DOHH2 (cell line): ENCODE data around the gene ALS2CL.

Experiments used
- EZH2phosphoT487 ChIP-seq: fragments of 200-600 bp; sonication (generic); IDR thresholded peaks from 2 replicates; pipeline ENCODE4 v1.6.1; 2017; ENCODE audit warnings: borderline replicate concordance, mild to moderate bottlenecking, antibody characterized with exemption, low read length, moderate library complexity, mixed read lengths
- TF ChIP-seq, protein P1 (sequence below): fragments of 200-600 bp; sonication (generic); IDR thresholded peaks from one replicate; pipeline ENCODE4 v1.5.1; 2014; ENCODE audit warnings: antibody characterized with exemption, mild to moderate bottlenecking, low read depth, low read length; ENCODE audit not compliant: poor library complexity, severe bottlenecking

DNA sequence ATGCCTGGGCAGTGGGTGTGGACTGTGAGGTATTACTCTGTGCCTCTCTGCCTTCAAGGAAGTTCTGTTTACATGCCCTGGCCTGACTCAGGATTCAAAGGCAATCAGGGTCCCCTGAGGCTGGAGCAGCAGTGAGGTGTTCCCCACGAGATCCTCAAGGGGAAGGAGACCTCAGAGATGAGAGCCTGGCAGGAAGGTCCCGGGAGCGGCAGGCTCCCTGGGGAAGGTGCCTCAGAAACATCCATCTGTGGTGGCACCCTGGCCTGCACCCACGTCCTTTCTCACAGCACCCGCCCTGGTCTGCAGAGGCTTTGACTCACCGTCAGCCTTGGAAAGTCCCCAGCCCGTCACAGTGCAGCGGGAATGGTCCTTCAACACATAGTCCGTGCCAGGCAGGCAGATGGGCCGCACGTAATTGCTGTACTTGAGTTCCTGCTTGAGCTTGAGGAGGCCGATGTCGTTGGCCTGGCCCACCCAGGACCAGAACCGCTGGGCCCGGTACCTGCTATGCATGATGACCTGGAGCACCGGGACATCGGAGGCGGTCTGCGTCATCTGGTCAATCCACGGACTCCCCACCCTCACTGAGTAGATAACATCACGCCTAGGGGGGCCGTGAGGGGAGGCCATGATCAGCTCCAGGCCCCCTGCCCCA lies 20.5 kb upstream of the ALS2CL start:
- TF ChIP-seq, protein P1, sequence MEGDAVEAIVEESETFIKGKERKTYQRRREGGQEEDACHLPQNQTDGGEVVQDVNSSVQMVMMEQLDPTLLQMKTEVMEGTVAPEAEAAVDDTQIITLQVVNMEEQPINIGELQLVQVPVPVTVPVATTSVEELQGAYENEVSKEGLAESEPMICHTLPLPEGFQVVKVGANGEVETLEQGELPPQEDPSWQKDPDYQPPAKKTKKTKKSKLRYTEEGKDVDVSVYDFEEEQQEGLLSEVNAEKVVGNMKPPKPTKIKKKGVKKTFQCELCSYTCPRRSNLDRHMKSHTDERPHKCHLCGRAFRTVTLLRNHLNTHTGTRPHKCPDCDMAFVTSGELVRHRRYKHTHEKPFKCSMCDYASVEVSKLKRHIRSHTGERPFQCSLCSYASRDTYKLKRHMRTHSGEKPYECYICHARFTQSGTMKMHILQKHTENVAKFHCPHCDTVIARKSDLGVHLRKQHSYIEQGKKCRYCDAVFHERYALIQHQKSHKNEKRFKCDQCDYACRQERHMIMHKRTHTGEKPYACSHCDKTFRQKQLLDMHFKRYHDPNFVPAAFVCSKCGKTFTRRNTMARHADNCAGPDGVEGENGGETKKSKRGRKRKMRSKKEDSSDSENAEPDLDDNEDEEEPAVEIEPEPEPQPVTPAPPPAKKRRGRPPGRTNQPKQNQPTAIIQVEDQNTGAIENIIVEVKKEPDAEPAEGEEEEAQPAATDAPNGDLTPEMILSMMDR, result no peak
- no peak for TF ChIP-seq EZH2phosphoT487
